HG03139 (cell line): Measurements from ENCODE around the gene UCN3.
"Not testable (repeated sequence)": the region's sequence is repeated elsewhere in the genome, so short reads cannot be mapped to it uniquely, and the experiment has no call there.

Source experiments
- ATAC-seq: cut with Tn5 transposase; IDR thresholded peaks from one replicate; pipeline ENCODE4 v1.9.1; 2021; ENCODE audit not compliant: unreplicated experiment

The UCN3 gene

GRCh38 chr10:5365928-5366327, 1.2 kb downstream of the UCN3 start:
- no peak for ATAC-seq

DNA sequence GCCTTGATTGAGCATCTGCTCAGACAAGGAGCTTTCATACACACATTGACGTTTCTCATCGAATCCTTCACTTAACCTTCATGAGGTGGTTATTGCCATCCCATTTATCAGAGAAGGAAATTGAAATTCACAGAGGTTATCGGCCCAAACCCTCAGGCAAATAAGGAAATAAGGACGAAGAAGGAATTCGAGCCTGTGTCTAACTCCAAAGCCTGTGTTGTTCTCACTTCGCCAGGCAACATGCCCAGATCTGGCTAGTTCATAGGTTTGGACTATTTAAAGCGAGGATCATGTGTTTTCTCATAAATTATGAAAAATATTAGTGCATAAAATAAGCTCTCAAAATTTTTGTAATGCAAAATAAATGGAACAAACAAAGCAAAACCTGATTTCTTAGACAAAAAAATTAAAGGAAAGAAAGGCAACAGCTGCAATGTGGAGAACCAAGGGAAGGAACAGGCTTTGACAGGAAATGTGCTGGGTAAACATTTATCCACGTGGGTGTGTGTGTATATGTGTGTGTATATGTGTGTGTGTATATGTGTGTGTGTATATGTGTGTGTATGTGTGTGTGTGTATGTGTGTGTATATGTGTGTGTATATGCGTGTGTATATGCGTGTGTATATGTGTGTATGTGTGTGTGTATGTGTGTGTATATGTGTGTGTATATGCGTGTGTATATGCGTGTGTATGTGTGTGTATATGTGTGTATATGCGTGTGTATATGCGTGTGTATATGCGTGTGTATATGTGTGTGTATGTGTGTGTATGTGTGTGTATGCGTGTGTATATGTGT, 4.8 kb downstream of the UCN3 start:
- no peak for ATAC-seq

GRCh38 chr10:5370493-5371352, 6.0 kb downstream of the UCN3 start:
- ATAC-seq: no peak

- ATAC-seq: no peak
Measured at GRCh38 chr10:5373307-5373706, 8.5 kb downstream of the UCN3 start.

DNA sequence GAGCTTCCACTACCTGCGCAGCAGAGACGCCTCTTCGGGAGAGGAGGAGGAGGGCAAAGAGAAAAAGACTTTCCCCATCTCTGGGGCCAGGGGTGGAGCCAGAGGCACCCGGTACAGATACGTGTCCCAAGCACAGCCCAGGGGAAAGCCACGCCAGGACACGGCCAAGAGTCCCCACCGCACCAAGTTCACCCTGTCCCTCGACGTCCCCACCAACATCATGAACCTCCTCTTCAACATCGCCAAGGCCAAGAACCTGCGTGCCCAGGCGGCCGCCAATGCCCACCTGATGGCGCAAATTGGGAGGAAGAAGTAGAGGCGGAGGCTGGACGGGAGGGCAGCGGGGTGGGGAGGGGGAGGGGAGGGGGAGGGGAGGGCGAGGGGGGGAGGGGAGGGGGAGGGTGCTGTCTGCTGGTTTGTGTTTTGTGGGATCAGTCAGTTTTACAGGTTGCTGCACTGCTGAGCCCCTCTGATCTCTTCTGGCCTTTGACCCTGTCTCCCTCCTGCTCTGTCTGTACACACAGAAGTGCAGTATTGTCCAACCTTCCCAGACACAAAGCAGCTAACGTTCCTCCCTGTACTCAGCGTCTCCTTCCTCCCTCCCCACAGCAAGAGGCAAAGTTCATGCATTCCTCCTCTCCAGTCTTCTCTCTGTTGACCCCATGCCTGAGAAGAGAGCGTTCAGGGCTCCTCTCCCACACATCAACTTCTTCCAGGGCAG, 9.3 kb downstream of the UCN3 start:
- no peak for ATAC-seq

GRCh38 chr10:5376450-5376849, 11.7 kb downstream of the UCN3 start:
- ATAC-seq: no peak

DNA sequence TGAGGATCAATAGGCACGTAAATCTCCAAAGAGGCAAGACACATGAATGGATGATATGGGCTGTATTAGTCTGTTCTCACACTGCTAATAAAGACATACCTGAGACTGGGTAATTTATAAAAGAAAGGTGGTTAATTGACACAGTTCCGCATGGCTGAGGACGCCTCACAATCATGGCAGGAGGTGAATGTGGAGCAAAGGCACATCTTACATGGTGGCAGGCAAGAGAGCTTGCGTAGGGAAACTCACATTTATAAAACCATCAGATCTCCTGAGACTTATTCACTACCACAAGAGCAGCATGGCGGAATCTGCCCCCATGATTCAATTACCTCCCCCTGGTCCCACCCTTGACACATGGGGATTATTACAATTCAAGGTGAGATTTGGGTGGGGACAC, 14.4 kb downstream of the UCN3 start:
- not testable (repeated sequence) for ATAC-seq

- not testable (repeated sequence) for ATAC-seq
Measured at GRCh38 chr10:5380395-5380794, 15.6 kb downstream of the UCN3 start.

DNA sequence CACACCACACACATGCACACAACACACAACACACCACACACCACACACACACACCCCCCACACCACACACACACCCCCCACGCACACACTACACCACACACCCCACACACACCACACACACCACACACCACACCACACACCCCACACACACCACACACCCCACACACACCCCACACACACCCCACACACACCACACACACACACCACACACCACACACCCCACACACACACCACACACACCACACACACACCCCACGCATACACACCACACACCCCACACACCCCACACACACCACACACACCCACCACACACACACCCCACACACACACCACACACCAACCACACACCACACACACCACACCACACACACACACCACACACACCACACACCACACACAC, 16.4 kb downstream of the UCN3 start:
- ATAC-seq: no peak

GRCh38 chr10:5385224-5385623, 20.5 kb downstream of the UCN3 start:
- no peak for ATAC-seq

DNA sequence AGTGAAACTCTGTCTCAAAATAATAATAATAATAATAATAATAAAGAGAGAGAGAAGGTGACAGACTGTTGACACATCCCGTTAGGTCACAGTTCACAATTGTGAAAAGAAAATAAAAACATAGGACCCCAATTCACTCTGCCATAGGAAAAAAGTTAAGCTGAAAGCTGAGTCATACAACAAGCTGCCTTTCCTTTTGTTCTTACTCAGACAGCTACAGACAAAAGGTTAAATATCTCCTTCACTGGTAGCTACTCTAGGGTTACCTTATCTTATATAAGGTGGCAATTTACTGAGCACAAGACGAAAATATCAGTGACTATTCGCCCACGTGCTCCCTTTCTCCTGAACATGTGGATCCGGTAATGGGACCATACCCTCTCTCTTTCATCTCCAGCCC, 22.4 kb downstream of the UCN3 start:
- no peak for ATAC-seq

- ATAC-seq: no peak
Measured at GRCh38 chr10:5390607-5391205, 25.9 kb downstream of the UCN3 start.

DNA sequence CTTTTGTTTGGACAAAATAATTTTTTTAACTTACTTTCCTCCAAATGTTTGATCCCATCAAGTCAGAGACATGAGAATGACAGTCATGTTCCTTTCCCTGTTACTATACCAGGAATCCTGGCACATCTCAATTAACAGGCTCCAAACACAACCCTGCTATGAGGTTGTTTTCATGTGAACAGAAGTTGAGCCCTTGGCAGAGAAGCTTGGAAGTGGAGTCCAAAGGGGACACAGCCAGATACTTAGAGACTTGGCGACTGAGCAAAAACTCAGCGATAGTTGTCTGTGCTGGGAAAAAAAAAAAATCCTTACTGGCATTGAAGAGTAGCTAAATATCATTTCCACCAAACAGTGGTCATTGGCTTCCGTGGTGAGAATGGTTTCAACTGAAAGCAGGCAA, 27.0 kb downstream of the UCN3 start:
- no peak for ATAC-seq

- ATAC-seq: no peak
Measured at GRCh38 chr10:5393529-5393928, 28.8 kb downstream of the UCN3 start.

- ATAC-seq: no peak
Measured at GRCh38 chr10:5395168-5395567, 30.4 kb downstream of the UCN3 start.

DNA sequence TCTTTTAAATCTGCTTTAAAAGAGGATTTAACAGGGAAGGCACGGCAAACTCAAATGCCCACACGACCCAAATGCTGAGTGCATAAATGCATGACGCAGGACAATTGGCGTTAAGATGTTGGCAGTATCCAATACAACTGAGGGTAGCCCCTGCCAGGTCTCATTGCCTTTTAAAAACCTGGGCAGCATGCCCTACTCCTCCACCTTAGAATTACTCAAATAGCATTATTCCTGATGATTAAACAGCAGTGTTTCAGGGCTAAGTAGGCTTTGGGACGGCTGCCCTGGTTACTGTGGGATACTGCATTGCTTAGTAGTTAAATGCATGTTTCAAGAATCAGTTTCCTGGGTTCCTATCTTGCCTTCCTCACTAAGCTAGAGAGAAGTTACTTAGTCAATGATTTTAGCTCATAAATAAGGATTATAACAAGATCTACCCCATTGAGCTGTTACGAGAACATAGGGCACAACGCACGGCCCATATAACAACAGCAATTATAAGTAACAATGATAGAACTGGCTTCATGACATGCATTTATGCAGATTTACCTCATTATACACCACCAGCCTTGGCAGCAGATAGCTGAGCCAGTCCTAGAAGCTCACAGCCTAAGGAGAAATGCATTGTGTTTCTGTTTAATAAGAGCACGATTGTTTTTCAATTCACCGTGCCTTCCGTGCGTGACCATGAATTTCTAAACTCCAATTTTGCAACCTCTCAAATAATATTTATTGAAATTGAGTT, 32.0 kb downstream of the UCN3 start:
- ATAC-seq: no peak

DNA sequence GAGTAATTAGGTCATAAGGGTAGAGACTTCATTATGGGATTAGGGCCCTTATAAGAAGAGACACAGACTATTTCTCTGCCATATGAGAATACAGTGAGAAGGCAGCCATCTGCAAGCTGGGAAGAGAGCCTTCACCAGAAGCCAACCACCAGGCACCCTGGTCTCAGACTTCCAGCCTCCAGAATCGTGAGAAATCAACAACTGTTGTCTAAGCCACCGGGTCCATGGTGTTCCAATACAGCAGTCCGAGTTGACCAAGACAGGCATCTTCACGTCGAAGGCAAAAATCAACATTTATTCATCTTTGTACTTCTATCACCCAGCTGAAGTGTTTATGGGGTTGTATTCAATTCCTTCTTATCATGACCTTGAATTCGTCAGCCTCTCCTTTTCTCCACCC, 34.6 kb downstream of the UCN3 start:
- ATAC-seq: no peak

DNA sequence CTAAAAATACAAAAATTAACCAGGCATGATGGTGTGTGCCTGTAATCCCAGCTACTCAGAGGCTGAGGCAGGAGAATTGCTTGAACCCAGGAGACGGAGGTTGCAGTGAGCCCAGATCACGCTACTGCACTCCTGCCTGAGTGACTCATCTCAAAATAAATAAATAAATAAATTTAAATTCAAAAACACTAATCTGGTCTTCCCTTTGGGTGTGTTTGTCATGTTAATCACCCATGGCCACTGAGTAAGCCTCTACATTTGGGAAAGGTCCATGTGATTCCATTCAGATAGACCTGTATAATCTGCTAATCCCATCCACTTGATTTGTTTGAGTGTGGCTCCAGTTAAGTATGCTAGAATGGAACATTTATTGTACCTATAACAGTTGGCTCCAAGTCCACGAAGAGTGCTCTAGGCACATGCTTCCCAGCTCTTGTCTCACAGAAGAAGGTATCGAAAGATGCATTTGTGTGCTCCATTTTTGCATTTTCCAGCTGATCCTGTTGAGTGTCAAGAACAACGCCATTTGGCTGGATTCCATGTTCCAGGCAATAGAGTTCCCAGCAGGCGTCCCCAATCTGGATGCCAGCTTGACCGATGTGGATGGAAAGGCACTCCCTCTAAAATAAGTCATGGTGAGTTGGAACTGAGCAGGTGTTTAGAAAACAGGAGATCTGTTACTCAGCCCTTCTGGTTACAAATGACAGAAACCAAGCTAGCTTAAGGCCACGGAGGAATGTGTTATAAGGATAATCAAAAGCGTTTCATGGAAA, 35.9 kb downstream of the UCN3 start:
- no peak for ATAC-seq

DNA sequence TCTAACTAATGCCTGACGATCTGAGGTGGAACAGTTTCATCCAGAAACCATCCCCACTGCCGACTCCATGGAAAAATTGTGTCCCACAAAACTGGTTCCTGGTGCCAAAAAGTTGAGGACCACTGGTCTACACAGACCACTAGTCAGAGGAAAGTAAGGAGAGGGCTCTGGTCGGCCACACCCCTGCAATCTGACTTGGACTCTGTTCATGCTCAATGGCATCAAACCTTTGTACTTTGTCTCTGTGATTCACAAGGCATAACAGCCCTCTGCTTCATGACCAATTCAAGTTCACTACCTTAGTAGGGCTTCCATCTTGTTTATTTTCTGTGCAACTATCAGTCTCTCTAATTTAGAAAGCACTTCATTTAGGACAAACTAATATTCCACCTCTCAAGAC, 38.0 kb downstream of the UCN3 start:
- no peak for ATAC-seq
